Measurements from ENCODE around the gene MPEG1.

MPEG1 gene

GRCh38 chr11:59187587-59187986 lies 25.1 kb downstream of the MPEG1 start:
- no peak overlapping the region for H3K27ac ChIP-seq (ENCODE audit: low read depth, low read length)
- 93% methylated on average over 6 of the region's 6 CpGs for WGBS
- no peaks in the 10 kb centered on the region for H3K27me3 ChIP-seq (ENCODE audit: insufficient read depth, low read length)
- 0 out of 2 replicates have a peak, but pooled peaks cover 3% of the 10 kb centered on the region for H3K4me1 ChIP-seq (ENCODE audit: insufficient read depth, low read length)
- H3K9ac ChIP-seq (ENCODE audit: low read depth, low read length) = no peak overlapping the region
- H3K9me3 ChIP-seq (ENCODE audit: insufficient read depth, low read depth, low read length) = no peaks in the 10 kb centered on the region
- peaks cover 61% of the 10 kb centered on the region for H3K36me3 ChIP-seq (ENCODE audit: insufficient read depth, low read length)
- H3K4me3 ChIP-seq (ENCODE audit: low read length) = no peak overlapping the region

- no peaks in the 10 kb centered on the region for H3K9me3 ChIP-seq (ENCODE audit: insufficient read depth, low read depth, low read length)
- no peak overlapping the region for H3K4me3 ChIP-seq (ENCODE audit: low read length)
- peaks cover 56% of the 10 kb centered on the region for H3K36me3 ChIP-seq (ENCODE audit: insufficient read depth, low read length)
- no peak overlapping the region for H3K27ac ChIP-seq (ENCODE audit: low read depth, low read length)
- no peak overlapping the region for H3K9ac ChIP-seq (ENCODE audit: low read depth, low read length)
- no peaks in the 10 kb centered on the region for H3K27me3 ChIP-seq (ENCODE audit: insufficient read depth, low read length)
- 93% methylated on average over 3 of the region's 3 CpGs for WGBS
- H3K4me1 ChIP-seq (ENCODE audit: insufficient read depth, low read length) = 0 out of 2 replicates have a peak, but pooled peaks cover 3% of the 10 kb centered on the region
Observed at GRCh38 chr11:59187035-59187434, 25.7 kb downstream of the MPEG1 start.

- Histone ChIP-seq H3K27ac (ENCODE audit: low read depth, low read length) (no peak overlapping the region), H3K9me3 (ENCODE audit: insufficient read depth, low read depth, low read length) (no peaks in the 10 kb centered on the region), H3K9ac (ENCODE audit: low read depth, low read length) (no peak overlapping the region), H3K4me3 (ENCODE audit: low read length) (no peak overlapping the region), H3K27me3 (ENCODE audit: insufficient read depth, low read length) (no peaks in the 10 kb centered on the region), H3K36me3 (ENCODE audit: insufficient read depth, low read length) (peaks cover 48% of the 10 kb centered on the region), H3K4me1 (ENCODE audit: insufficient read depth, low read length) (0 out of 2 replicates have a peak, but pooled peaks cover 3% of the 10 kb centered on the region)
- WGBS = 83% methylated on average over 4 of the region's 5 CpGs
Observed at GRCh38 chr11:59186130-59186594, 26.6 kb downstream of the MPEG1 start.

GRCh38 chr11:59185386-59185945 lies 27.3 kb downstream of the MPEG1 start:
- 95% methylated on average over 5 of the region's 5 CpGs for WGBS
- Histone ChIP-seq H3K36me3 (ENCODE audit: insufficient read depth, low read length) (peaks cover 42% of the 10 kb centered on the region), H3K9ac (ENCODE audit: low read depth, low read length) (no peak overlapping the region), H3K27me3 (ENCODE audit: insufficient read depth, low read length) (no peaks in the 10 kb centered on the region), H3K27ac (ENCODE audit: low read depth, low read length) (no peak overlapping the region; the same call in 1 of the 2 replicates), H3K4me1 (ENCODE audit: insufficient read depth, low read length) (0 out of 2 replicates have a peak, but pooled peaks cover 3% of the 10 kb centered on the region), H3K9me3 (ENCODE audit: insufficient read depth, low read depth, low read length) (no peaks in the 10 kb centered on the region), H3K4me3 (ENCODE audit: low read length) (no peak overlapping the region)

- peaks cover 35% of the 10 kb centered on the region for H3K36me3 ChIP-seq (ENCODE audit: insufficient read depth, low read length)
- H3K4me3 ChIP-seq (ENCODE audit: low read length) = no peak overlapping the region
- no peak overlapping the region for H3K9ac ChIP-seq (ENCODE audit: low read depth, low read length)
- H3K9me3 ChIP-seq (ENCODE audit: insufficient read depth, low read depth, low read length) = no peaks in the 10 kb centered on the region; the same call in 1 of the 2 replicates
- no peaks in the 10 kb centered on the region for H3K27me3 ChIP-seq (ENCODE audit: insufficient read depth, low read length)
- 77% methylated on average over 8 of the region's 9 CpGs for WGBS
- H3K4me1 ChIP-seq (ENCODE audit: insufficient read depth, low read length) = 0 out of 2 replicates have a peak, but pooled peaks cover 3% of the 10 kb centered on the region
- H3K27ac ChIP-seq (ENCODE audit: low read depth, low read length) = no peak overlapping the region
Observed at GRCh38 chr11:59184691-59185339, 27.9 kb downstream of the MPEG1 start.

GRCh38 chr11:59183771-59184170 lies 29.0 kb downstream of the MPEG1 start:
- Histone ChIP-seq H3K9me3 (ENCODE audit: insufficient read depth, low read depth, low read length) (peaks cover 9% of the 10 kb centered on the region; the same call in 1 of the 2 replicates), H3K27me3 (ENCODE audit: insufficient read depth, low read length) (no peaks in the 10 kb centered on the region), H3K27ac (ENCODE audit: low read depth, low read length) (no peak overlapping the region), H3K4me1 (ENCODE audit: insufficient read depth, low read length) (0 out of 2 replicates have a peak, but pooled peaks cover 3% of the 10 kb centered on the region), H3K36me3 (ENCODE audit: insufficient read depth, low read length) (peaks cover 25% of the 10 kb centered on the region), H3K9ac (ENCODE audit: low read depth, low read length) (no peak overlapping the region), H3K4me3 (ENCODE audit: low read length) (no peak overlapping the region)
- 94% methylated on average over 1 of the region's 1 CpG for WGBS

- H3K4me1 ChIP-seq (ENCODE audit: insufficient read depth, low read length) = 0 out of 2 replicates have a peak, but pooled peaks cover 3% of the 10 kb centered on the region
- WGBS = 91% methylated on average over 4 of the region's 4 CpGs
- peaks cover 15% of the 10 kb centered on the region for H3K36me3 ChIP-seq (ENCODE audit: insufficient read depth, low read length)
- H3K9ac ChIP-seq (ENCODE audit: low read depth, low read length) = no peak overlapping the region
- H3K27me3 ChIP-seq (ENCODE audit: insufficient read depth, low read length) = no peaks in the 10 kb centered on the region
- no peak overlapping the region for H3K4me3 ChIP-seq (ENCODE audit: low read length)
- H3K27ac ChIP-seq (ENCODE audit: low read depth, low read length) = no peak overlapping the region
- H3K9me3 ChIP-seq (ENCODE audit: insufficient read depth, low read depth, low read length) = peaks cover 15% of the 10 kb centered on the region; the same call in 1 of the 2 replicates
Observed at GRCh38 chr11:59182457-59183151, 30.1 kb downstream of the MPEG1 start.

- WGBS = 95% methylated on average over 33 of the region's 33 CpGs
- Histone ChIP-seq H3K9me3 (ENCODE audit: insufficient read depth, low read depth, low read length) (peaks cover 15% of the 10 kb centered on the region; the same call in 1 of the 2 replicates), H3K4me3 (ENCODE audit: low read length) (no peak overlapping the region), H3K27me3 (ENCODE audit: insufficient read depth, low read length) (no peaks in the 10 kb centered on the region), H3K9ac (ENCODE audit: low read depth, low read length) (no peak overlapping the region), H3K36me3 (ENCODE audit: insufficient read depth, low read length) (peaks cover 15% of the 10 kb centered on the region), H3K4me1 (ENCODE audit: insufficient read depth, low read length) (0 out of 2 replicates have a peak, but pooled peaks cover 3% of the 10 kb centered on the region), H3K27ac (ENCODE audit: low read depth, low read length) (no peak overlapping the region)
Observed at GRCh38 chr11:59181746-59182456, 30.8 kb downstream of the MPEG1 start.

GRCh38 chr11:59180907-59181306 lies 31.8 kb downstream of the MPEG1 start:
- Histone ChIP-seq H3K4me1 (ENCODE audit: insufficient read depth, low read length) (0 out of 2 replicates have a peak, but pooled peaks cover under 1% of the 10 kb centered on the region), H3K27ac (ENCODE audit: low read depth, low read length) (no peak overlapping the region), H3K27me3 (ENCODE audit: insufficient read depth, low read length) (no peaks in the 10 kb centered on the region), H3K4me3 (ENCODE audit: low read length) (no peak overlapping the region), H3K9me3 (ENCODE audit: insufficient read depth, low read depth, low read length) (peaks cover 15% of the 10 kb centered on the region; the same call in 1 of the 2 replicates), H3K9ac (ENCODE audit: low read depth, low read length) (no peak overlapping the region), H3K36me3 (ENCODE audit: insufficient read depth, low read length) (peaks cover 15% of the 10 kb centered on the region)
- 100% methylated on average over 1 of the region's 2 CpGs for WGBS

- Histone ChIP-seq H3K4me3 (ENCODE audit: low read length) (no peak overlapping the region), H3K4me1 (ENCODE audit: insufficient read depth, low read length) (peaks cover 3% of the 10 kb centered on the region; the same call in 1 of the 2 replicates), H3K27me3 (ENCODE audit: insufficient read depth, low read length) (no peaks in the 10 kb centered on the region), H3K36me3 (ENCODE audit: insufficient read depth, low read length) (peaks cover 15% of the 10 kb centered on the region), H3K9me3 (ENCODE audit: insufficient read depth, low read depth, low read length) (peaks cover 15% of the 10 kb centered on the region; the same call in 1 of the 2 replicates), H3K27ac (ENCODE audit: low read depth, low read length) (no peak overlapping the region), H3K9ac (ENCODE audit: low read depth, low read length) (no peak overlapping the region)
- 92% methylated on average over 2 of the region's 2 CpGs for WGBS
Observed at GRCh38 chr11:59180168-59180776, 32.5 kb downstream of the MPEG1 start.

Measured in HUES64 (cell line).